HL-60 (cell line): Measurements from ENCODE around the gene TMEM208.

Experiments used
- GABPA ChIP-seq: IDR thresholded peaks from 2 replicates; pipeline ENCODE4 v1.6.1; 2012; ENCODE audit warnings: low read depth
- POLR2AphosphoS5 ChIP-seq: IDR thresholded peaks from 2 replicates; pipeline ENCODE4 v1.6.1; 2012; ENCODE audit warnings: low read depth
- TF ChIP-seq, protein P1 (sequence below): IDR thresholded peaks from one replicate; pipeline ENCODE4 v1.5.1; 2011; ENCODE audit warnings: low read length, control low read depth, inconsistent platforms; ENCODE audit not compliant: insufficient read depth
- TF ChIP-seq, protein P2 (sequence below): IDR thresholded peaks from 2 replicates; pipeline ENCODE4 v1.6.1; 2012; ENCODE audit warnings: low read depth; ENCODE audit not compliant: insufficient replicate concordance

DNA sequence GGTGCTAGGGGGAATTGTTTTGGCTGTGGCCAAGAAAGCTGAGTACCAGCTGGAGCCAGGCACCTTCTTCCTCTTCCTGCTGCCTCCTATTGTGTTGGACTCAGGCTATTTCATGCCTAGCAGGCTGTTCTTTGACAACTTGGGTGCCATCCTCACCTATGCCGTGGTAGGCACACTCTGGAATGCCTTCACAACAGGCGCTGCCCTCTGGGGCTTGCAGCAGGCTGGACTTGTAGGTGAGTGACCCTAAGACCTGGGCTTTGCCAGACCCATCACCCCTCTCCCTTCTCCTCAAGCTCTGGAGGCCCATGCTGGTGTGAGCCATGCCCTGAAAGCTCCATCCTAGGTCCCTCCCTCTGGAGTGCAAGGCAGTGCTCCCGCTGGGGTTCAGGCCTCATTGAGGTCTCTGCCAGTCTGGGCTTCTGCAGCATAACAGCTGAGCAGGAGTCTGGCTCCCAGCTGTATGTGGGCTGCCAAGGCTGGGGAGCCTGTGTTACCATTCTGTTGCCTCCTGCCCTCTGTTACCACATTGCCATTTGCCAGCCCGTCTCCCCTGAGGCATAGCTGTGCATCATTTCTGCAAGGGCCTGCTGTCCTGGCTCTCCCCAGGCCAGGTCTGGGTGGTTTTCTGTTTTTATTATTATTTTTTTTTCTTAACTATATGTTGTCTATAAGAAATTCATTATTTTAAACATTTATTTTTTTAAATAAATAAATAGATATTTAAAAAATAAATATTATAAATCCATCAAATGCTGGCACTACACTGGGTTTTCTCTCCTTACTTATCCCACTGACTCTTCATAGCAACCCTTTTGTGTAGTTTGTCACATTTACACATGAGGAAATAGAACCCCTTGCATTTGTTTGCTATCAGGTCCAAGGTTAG, 25.9 kb downstream of the TMEM208 start:
- TF ChIP-seq, protein P1, sequence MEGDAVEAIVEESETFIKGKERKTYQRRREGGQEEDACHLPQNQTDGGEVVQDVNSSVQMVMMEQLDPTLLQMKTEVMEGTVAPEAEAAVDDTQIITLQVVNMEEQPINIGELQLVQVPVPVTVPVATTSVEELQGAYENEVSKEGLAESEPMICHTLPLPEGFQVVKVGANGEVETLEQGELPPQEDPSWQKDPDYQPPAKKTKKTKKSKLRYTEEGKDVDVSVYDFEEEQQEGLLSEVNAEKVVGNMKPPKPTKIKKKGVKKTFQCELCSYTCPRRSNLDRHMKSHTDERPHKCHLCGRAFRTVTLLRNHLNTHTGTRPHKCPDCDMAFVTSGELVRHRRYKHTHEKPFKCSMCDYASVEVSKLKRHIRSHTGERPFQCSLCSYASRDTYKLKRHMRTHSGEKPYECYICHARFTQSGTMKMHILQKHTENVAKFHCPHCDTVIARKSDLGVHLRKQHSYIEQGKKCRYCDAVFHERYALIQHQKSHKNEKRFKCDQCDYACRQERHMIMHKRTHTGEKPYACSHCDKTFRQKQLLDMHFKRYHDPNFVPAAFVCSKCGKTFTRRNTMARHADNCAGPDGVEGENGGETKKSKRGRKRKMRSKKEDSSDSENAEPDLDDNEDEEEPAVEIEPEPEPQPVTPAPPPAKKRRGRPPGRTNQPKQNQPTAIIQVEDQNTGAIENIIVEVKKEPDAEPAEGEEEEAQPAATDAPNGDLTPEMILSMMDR, result no peak
- TF ChIP-seq, protein P2, sequence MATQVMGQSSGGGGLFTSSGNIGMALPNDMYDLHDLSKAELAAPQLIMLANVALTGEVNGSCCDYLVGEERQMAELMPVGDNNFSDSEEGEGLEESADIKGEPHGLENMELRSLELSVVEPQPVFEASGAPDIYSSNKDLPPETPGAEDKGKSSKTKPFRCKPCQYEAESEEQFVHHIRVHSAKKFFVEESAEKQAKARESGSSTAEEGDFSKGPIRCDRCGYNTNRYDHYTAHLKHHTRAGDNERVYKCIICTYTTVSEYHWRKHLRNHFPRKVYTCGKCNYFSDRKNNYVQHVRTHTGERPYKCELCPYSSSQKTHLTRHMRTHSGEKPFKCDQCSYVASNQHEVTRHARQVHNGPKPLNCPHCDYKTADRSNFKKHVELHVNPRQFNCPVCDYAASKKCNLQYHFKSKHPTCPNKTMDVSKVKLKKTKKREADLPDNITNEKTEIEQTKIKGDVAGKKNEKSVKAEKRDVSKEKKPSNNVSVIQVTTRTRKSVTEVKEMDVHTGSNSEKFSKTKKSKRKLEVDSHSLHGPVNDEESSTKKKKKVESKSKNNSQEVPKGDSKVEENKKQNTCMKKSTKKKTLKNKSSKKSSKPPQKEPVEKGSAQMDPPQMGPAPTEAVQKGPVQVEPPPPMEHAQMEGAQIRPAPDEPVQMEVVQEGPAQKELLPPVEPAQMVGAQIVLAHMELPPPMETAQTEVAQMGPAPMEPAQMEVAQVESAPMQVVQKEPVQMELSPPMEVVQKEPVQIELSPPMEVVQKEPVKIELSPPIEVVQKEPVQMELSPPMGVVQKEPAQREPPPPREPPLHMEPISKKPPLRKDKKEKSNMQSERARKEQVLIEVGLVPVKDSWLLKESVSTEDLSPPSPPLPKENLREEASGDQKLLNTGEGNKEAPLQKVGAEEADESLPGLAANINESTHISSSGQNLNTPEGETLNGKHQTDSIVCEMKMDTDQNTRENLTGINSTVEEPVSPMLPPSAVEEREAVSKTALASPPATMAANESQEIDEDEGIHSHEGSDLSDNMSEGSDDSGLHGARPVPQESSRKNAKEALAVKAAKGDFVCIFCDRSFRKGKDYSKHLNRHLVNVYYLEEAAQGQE, result no peak
- TF ChIP-seq POLR2AphosphoS5 (no peak), GABPA (no peak)
